Tibial nerve (tissue), 4 donors: ENCODE data around the gene FTH1. TPM values are rescaled to one million over a fixed set of nuclear protein-coding genes. Genes with fewer than 3 reads are reported as not detected.
"Not testable (repeated sequence)": the region's sequence is repeated elsewhere in the genome, so short reads cannot be mapped to it uniquely, and the experiment has no call there.

ENCODE experiments used
- DNase-seq, 2 donors: peaks; one replicate each; pipeline ENCODE4 v3.0.0-alpha.2; 2019; ENCODE audit warnings: low spot score in 2 of 2
- H3K27ac ChIP-seq, 4 donors: fragments of 200-600 bp; sonication (generic) in 3 of 4; one replicate each; pipeline ENCODE4 v1.5.1; 2017 to 2019; ENCODE audit warnings: mild to moderate bottlenecking in 1 of 4
- H3K27me3 ChIP-seq, 2 donors: fragments of 200-600 bp; sonication (generic) in 1 of 2; one replicate each; pipeline versions ENCODE4 v1.5.1 to v1.6.0; 2017 to 2019
- H3K36me3 ChIP-seq, 3 donors: fragments of 200-600 bp; sonication (generic); one replicate each; pipeline ENCODE4 v1.5.1; 2018 to 2019
- H3K4me1 ChIP-seq, 4 donors: fragments of 200-600 bp; sonication (generic) in 3 of 4; one replicate each; pipeline ENCODE4 v1.5.1; 2017 to 2019
- H3K4me3 ChIP-seq, 4 donors: fragments of 200-600 bp; sonication (generic) in 3 of 4; one replicate each; pipeline ENCODE4 v1.5.1; 2017 to 2019; ENCODE audit warnings: mild to moderate bottlenecking in 1 of 4, moderate library complexity in 1 of 4
- H3K9me3 ChIP-seq, 4 donors: fragments of 200-600 bp; sonication (generic) in 3 of 4; one replicate each; pipeline ENCODE4 v1.5.1; 2017 to 2019
- EP300 ChIP-seq, 2 donors: sonication (generic); formaldehyde crosslinking; IDR thresholded peaks; one replicate each; pipeline ENCODE4 v1.6.1; 2017; ENCODE audit warnings: antibody characterized with exemption in 2 of 2, mild to moderate bottlenecking in 1 of 2
- POLR2A ChIP-seq, 2 donors: fragments of 450-650 bp; IDR thresholded peaks; one replicate each; pipeline ENCODE4 v1.6.1; 2017; ENCODE audit warnings: antibody characterized with exemption in 2 of 2, mild to moderate bottlenecking in 2 of 2, moderate library complexity in 2 of 2
- WGBS, 2 donors: methylation state at CpG; one replicate each; pipeline ENCODE4 v1.1.5; 2018; 5-methylcytosine and 5-hydroxymethylcytosine counted together
- total RNA-seq, 4 donors: library from RNA; depleted of rRNA; stranded (reverse); fragments of >200 nt; gene quantifications; one replicate each; pipeline ENCODE4 v1.1.0, GENCODE V29; 2016
- TF ChIP-seq, protein P1 (sequence below), 5 experiments: fragments of 200-600 bp in 3 of 5; fragments of 450-650 bp in 2 of 5; sonication (generic) in 3 of 5; IDR thresholded peaks; one replicate each; pipeline ENCODE4 v1.5.1; 2016 to 2019; ENCODE audit warnings: antibody characterized with exemption in 5 of 5, mild to moderate bottlenecking in 3 of 5, moderate library complexity in 2 of 5

The FTH1 gene
- total RNA-seq, 4 donors from 2014 or later, result 3,872 to 5,003 (median 4,779) TPM

DNA sequence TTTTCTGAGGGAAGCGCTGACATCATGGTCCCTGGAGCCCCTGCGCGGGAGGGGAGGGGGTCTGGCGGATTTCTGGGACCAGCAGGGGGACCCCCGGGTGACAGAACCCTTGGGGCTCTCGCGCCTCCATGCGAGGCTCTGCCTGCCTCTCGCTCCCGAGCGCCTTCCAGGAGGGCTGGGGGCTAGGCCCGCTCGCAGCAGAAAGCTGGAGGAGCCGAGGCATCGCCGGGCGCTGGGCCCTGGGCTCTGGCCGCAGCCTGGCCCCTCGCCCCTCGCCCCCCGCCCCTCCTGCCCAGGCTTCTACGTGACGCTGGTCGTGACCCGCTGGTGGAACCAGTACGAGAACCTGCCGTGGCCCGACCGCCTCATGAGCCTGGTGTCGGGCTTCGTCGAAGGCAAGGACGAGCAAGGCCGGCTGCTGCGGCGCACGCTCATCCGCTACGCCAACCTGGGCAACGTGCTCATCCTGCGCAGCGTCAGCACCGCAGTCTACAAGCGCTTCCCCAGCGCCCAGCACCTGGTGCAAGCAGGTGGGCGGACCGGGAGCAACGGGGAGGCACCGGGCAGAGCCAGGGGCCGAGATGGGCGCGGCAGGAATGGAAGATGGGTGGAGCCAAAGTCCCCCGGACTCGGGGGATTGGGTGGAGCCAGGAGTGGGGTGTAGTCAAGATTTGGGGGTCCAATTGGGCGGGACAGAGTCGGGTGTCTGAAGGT lies 11.9 kb downstream of the FTH1 start:
- 16 to 22% methylated on average over 17 to 28 of the region's 56 CpGs for WGBS, 2 donors
- peak overlapping the region; percentile 91 to 96 (median 93) for H3K27ac ChIP-seq
- H3K4me1 ChIP-seq, result peaks cover 0 to 52% (median 25%) of the 10 kb centered on the region in 4 donors
- no peaks in the 10 kb centered on the region for H3K9me3 ChIP-seq
- no peaks in the 10 kb centered on the region for H3K27me3 ChIP-seq
- TF ChIP-seq POLR2A (IDR thresholded peaks at IDR 0.05), result peak in 1 of 2 donors; percentile 21
- TF ChIP-seq EP300 (IDR thresholded peaks at IDR 0.05), result no peak
- peak overlapping the region; percentile 37 to 56 (median 48) for H3K4me3 ChIP-seq
- no peak for DNase-seq
- H3K36me3 ChIP-seq, result peaks cover 0 to 39% (median 2%) of the 10 kb centered on the region in 3 donors

DNA sequence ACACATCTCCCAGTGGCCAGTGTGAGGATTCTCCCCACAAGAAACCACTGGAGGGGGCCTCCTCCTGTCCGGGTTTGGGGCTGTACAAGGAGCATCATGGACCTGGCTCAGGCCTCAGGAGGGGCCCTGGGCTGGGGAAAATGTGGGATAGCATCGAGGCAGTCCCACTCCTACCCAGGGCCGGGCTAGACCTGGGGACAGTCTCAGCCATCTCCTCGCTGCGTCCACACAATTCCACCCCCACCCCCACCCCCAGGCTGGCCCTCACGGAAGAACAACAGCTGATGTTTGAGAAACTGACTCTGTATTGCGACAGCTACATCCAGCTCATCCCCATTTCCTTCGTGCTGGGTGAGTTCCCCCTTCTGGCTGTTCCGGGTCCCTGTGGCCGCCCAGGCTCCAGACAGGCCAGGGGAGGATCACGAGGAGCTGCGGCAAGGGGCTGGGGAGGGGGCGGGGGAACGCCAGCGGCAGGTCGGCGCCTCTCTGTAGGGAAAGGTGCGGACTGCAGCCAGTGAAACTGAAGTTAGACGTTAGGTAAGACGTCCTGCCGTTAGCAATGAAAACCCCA lies 12.5 kb downstream of the FTH1 start:
- H3K4me1 ChIP-seq, result peaks cover 0 to 52% (median 23%) of the 10 kb centered on the region in 4 donors
- DNase-seq, result peak in 1 of 2 donors; percentile 80
- no peaks in the 10 kb centered on the region for H3K27me3 ChIP-seq
- H3K9me3 ChIP-seq, result no peaks in the 10 kb centered on the region
- TF ChIP-seq EP300 (IDR thresholded peaks at IDR 0.05) (peak; percentile 47 to 88), POLR2A (IDR thresholded peaks at IDR 0.05) (peak; percentile 7 to 44)
- TF ChIP-seq, protein P1, sequence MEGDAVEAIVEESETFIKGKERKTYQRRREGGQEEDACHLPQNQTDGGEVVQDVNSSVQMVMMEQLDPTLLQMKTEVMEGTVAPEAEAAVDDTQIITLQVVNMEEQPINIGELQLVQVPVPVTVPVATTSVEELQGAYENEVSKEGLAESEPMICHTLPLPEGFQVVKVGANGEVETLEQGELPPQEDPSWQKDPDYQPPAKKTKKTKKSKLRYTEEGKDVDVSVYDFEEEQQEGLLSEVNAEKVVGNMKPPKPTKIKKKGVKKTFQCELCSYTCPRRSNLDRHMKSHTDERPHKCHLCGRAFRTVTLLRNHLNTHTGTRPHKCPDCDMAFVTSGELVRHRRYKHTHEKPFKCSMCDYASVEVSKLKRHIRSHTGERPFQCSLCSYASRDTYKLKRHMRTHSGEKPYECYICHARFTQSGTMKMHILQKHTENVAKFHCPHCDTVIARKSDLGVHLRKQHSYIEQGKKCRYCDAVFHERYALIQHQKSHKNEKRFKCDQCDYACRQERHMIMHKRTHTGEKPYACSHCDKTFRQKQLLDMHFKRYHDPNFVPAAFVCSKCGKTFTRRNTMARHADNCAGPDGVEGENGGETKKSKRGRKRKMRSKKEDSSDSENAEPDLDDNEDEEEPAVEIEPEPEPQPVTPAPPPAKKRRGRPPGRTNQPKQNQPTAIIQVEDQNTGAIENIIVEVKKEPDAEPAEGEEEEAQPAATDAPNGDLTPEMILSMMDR (IDR thresholded peaks at IDR 0.05), result peak; percentile 9 to 46 (median 27)
- peak overlapping the region; percentile 37 to 56 (median 48) for H3K4me3 ChIP-seq
- H3K27ac ChIP-seq, result peak overlapping the region; percentile 91 to 96 (median 93)
- whole genome bisulfite sequencing, 2 donors, result 2 to 3% methylated on average over 21 of the region's 21 CpGs
- peaks cover 0 to 38% (median 2%) of the 10 kb centered on the region in 3 donors for H3K36me3 ChIP-seq

DNA sequence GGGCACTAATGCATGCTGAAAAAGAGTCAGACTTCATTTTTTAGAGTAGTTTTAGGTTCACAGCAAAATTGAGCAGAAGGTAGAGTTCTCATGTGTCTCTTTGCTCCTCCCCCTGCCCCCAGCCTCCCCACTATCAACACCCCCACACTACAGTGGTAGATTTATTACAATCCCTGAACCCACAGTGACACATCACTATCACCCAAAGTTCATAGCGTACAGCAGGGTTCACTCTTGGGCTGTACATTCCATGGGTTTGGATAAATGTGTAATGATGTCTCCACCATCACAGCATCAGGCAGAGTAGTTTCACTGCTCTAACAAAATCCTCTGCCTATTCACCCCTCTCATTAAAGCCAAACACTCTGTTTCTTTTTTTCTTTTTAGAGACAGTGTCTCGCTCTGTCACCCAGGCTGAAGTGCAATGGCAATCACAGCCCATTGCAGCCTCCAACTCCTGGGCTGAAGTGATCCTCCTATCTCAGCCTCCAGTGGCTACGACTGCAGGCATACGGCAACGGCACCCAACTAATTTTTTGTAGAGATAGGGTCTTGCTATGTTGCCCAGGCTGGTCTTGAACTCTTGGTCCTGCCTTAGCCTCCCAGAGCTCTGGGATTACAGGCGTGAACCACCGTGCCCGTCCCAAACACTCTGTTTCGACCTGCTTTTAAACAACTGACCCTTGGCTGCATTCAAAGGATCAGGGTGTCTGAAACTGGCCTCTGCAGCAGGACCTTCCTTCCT lies 13.2 kb downstream of the FTH1 start:
- DNase-seq, result no peak
- peak overlapping the region in 3 of 4 donors; percentile 8 to 56 (median 37) for H3K4me3 ChIP-seq
- TF ChIP-seq POLR2A (IDR thresholded peaks at IDR 0.05) (no peak), EP300 (IDR thresholded peaks at IDR 0.05) (no peak)
- TF ChIP-seq, protein P1 (IDR thresholded peaks at IDR 0.05), result no peak
- H3K36me3 ChIP-seq, result peaks cover 0 to 31% (median 2%) of the 10 kb centered on the region in 3 donors
- 91 to 92% methylated on average over 8 to 9 of the region's 9 CpGs for WGBS, 2 donors
- no peaks in the 10 kb centered on the region for H3K27me3 ChIP-seq
- peaks cover 0 to 54% (median 27%) of the 10 kb centered on the region in 4 donors for H3K4me1 ChIP-seq
- H3K27ac ChIP-seq, result peak overlapping the region; percentile 91 to 96 (median 93)
- H3K9me3 ChIP-seq, result no peaks in the 10 kb centered on the region

DNA sequence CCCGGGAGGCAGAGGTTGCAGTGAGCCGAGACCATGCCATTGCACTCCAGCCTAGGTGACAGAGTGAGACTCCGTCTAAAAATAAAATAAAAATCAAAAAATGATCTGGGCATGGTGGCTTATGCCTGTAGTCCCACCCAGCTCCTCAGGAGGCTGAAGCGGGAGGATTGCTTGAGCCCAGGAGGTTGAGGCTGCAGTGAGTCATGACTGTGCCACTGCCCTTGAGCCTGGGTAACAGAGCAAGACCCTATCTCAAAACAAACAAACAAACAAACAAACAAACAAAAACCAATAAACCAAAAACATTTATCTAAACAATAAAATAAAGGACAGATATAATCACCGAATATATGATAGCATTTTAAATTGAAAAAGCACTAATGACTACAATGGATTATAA lies 13.8 kb downstream of the FTH1 start:
- H3K4me3 ChIP-seq, H3K27me3 ChIP-seq, DNase-seq, H3K9me3 ChIP-seq: not testable (repeated sequence)
- Histone ChIP-seq H3K4me1 (peaks cover 0 to 61% (median 31%) of the 10 kb centered on the region in 4 donors), H3K27ac (peak overlapping the region in 3 of 4 donors; percentile 91 to 94 (median 92)), H3K36me3 (peaks cover 0 to 25% (median 2%) of the 10 kb centered on the region in 3 donors)
- 94 to 96% methylated on average over 5 of the region's 5 CpGs for WGBS, 2 donors

DNA sequence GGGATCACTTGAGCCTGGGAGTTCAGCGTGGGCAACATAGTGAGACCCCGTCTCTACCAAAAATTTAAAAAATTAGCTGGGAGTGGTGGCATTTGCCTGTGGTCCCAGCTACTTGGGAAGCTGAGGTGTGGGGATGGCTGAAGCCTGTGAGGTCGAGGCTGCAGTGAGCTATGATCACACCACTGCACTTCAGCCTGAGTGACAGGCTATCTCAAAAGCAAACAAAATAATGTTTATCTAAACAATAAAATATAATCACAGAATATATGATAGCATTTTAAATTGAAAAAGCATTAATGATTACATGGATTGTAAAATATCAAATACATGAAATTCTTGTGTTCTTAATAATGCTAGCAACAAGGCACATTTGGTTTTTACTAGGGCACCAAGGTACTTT lies 14.6 kb downstream of the FTH1 start:
- peaks cover 0 to 17% (median 2%) of the 10 kb centered on the region in 3 donors for H3K36me3 ChIP-seq
- TF ChIP-seq POLR2A (IDR thresholded peaks at IDR 0.05) (no peak), EP300 (IDR thresholded peaks at IDR 0.05) (no peak)
- TF ChIP-seq, protein P1 (IDR thresholded peaks at IDR 0.05), result no peak
- H3K27ac ChIP-seq, result peak overlapping the region in 2 of 4 donors; percentile 92 to 94
- 87 to 89% methylated on average over 3 of the region's 3 CpGs for WGBS, 2 donors
- no peaks in the 10 kb centered on the region for H3K27me3 ChIP-seq
- H3K4me3 ChIP-seq, result no peak overlapping the region
- H3K4me1 ChIP-seq, result peaks cover 0 to 68% (median 37%) of the 10 kb centered on the region in 4 donors
- H3K9me3 ChIP-seq, result no peaks in the 10 kb centered on the region
- DNase-seq, result no peak
